Activated T-cell treated with anti-CD3 and anti-CD28 coated beads, Interleukin-2, amount 50 U/mL, for 24 hours (primary cell): ENCODE data around the gene IGLL5.
A peak's percentile ranks its signal among the peaks of the same experiment; 100 is the strongest.

Experiments
- DNase-seq: peaks from one replicate; pipeline ENCODE4 v3.0.0-alpha.2; 2020
- H3K27ac Mint-ChIP-seq: 2 replicates; pipeline ENCODE4 v1.8.0; 2020; ENCODE audit warnings: mild to moderate bottlenecking, mixed read lengths
- H3K27me3 Mint-ChIP-seq: 2 replicates; pipeline ENCODE4 v1.8.0; 2020; ENCODE audit warnings: mixed read lengths
- H3K36me3 Mint-ChIP-seq: 2 replicates; pipeline ENCODE4 v1.8.0; 2020; ENCODE audit warnings: low read depth, mixed read lengths
- H3K4me1 Mint-ChIP-seq: 2 replicates; pipeline ENCODE4 v1.8.0; 2020; ENCODE audit warnings: low read depth, mixed read lengths
- H3K4me3 Mint-ChIP-seq: 2 replicates; pipeline ENCODE4 v1.8.0; 2020; ENCODE audit warnings: mild to moderate bottlenecking, moderate library complexity, mixed read lengths
- H3K9me3 Mint-ChIP-seq: 2 replicates; pipeline ENCODE4 v1.8.0; 2020; ENCODE audit warnings: mixed read lengths

IGLL5 gene

DNA sequence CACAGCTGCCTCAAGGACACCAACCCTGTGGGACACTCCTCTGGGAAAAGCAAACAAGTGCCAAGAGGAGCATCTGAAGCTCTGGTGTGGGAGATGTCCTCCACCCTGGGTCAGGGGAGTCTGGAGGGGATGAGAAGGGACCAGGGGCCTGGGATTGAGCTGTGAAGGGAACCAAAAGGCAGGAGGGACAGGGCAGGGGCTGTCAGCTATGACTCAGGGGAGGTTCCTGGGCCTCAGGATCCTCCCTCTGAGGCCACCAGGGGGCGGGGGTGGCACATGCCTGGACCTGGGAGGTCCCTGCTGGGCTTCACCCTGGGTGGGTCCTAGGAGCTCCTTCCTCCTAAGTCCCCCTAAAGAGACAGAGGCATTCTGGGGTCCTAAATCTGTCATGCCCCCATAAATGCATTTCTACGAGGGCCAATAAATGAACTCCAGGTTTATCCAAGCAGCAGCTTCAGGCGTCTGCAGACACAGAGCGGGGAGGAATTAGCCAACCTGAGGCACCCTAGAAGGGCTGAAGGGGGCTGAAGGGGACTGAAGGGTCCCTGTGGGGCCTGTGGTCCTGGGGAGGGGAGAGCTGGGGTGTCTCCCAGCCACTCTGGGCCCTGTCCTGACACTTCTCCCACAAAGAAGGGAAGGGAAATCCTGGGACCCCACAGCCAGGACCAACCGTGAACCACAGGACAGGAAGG lies 31.9 kb upstream of the IGLL5 start:
- peak; percentile 50 for DNase-seq
- H3K36me3 Mint-ChIP-seq = no peaks in the 10 kb centered on the region
- no peaks in the 10 kb centered on the region for H3K27me3 Mint-ChIP-seq
- H3K27ac Mint-ChIP-seq = no peak overlapping the region
- no peaks in the 10 kb centered on the region for H3K9me3 Mint-ChIP-seq
- no peak overlapping the region for H3K4me3 Mint-ChIP-seq
- peaks cover 4% of the 10 kb centered on the region for H3K4me1 Mint-ChIP-seq

- Mint-ChIP-seq H3K27ac (no peak overlapping the region), H3K27me3 (no peaks in the 10 kb centered on the region), H3K4me3 (no peak overlapping the region), H3K4me1 (peaks cover 4% of the 10 kb centered on the region), H3K9me3 (no peaks in the 10 kb centered on the region), H3K36me3 (no peaks in the 10 kb centered on the region)
- DNase-seq = no peak
Measured at GRCh38 chr22:22856364-22856763, 31.3 kb upstream of the IGLL5 start.

DNA sequence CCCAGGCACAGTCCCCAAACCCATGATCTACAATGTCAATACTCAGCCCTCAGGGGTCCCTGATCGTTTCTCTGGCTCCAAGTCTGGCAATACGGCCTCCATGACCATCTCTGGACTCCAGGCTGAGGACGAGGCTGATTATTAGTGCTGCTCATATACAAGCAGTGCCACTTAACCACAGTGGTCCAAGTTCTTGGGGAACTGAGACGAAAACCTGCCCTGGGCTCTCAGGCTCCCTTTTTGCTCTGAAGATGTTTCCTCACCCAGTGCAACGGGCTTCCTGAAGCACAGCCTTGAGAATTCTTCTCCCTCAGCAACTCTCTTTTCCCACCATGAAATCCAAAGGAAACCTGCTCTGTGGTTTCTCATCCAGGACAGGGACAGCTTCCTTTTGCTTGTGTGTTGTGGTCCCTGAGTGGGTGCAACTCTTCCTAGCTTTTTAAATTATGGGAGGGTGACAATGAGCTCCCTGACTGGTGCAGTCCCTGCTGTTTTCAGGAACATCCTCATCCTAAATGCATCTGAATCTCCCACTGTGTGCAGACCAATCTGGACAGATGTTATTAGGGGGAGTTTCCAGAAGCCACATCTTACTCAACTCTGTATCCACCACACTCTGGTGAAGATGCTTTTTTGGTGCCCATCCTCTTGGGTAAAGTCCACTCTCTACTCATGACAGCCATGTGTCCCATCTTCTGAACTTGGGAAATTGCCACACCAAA lies 30.6 kb upstream of the IGLL5 start:
- DNase-seq = no peak
- Mint-ChIP-seq H3K9me3 (no peaks in the 10 kb centered on the region), H3K27me3 (no peaks in the 10 kb centered on the region), H3K27ac (no peak overlapping the region), H3K36me3 (no peaks in the 10 kb centered on the region), H3K4me1 (peaks cover 4% of the 10 kb centered on the region), H3K4me3 (no peak overlapping the region)

DNA sequence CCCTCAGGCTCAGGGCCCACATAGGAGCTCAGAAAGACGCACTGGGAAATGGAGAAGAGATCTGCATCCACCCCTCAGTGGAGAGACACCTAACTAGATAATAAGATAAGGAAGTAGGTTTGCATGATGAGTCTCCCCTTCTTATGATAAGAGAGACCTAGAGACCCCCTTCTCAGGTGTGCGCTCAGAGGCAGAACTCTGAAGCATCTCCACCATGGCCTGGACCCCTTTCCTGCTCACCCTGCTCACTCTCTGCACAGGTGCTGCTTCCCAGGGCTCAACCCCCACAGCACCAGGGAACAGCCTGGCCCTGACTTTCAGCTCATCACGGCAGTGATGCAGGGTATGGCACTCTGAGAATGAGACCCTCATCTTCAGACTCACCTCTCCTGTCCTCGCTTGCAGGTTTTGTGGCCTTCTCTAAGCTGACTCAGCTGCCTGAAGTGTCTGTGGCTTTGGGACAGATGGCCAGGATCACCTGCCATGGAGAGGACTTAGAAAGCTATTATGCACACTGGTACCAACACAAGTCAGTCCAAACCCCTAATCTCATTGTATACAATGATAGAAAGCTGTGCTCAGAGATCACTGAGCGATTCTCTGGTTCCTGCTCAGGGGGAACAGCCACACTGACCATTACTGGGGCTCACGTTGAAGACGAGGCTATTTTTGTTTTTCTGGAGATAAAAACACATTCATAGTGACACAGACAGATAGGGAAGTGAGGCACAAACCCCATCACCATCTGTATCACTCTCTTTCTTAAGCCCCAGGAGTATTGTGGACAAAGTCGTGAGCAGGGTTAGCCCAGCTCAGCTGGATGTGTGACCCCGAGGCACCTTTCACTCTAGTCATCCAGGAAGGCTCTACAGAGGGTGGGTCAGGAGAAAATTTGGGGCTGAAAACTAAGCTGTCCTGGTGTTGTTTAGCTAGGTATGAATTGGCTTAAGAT lies 29.7 kb upstream of the IGLL5 start:
- Mint-ChIP-seq H3K27me3 (no peaks in the 10 kb centered on the region), H3K4me3 (no peak overlapping the region), H3K9me3 (no peaks in the 10 kb centered on the region), H3K4me1 (peaks cover 4% of the 10 kb centered on the region), H3K27ac (no peak overlapping the region), H3K36me3 (no peaks in the 10 kb centered on the region)
- DNase-seq = no peak

- H3K9me3 Mint-ChIP-seq = no peaks in the 10 kb centered on the region
- DNase-seq = no peak
- no peak overlapping the region for H3K4me3 Mint-ChIP-seq
- H3K27me3 Mint-ChIP-seq = no peaks in the 10 kb centered on the region
- no peaks in the 10 kb centered on the region for H3K36me3 Mint-ChIP-seq
- H3K27ac Mint-ChIP-seq = no peak overlapping the region
- peaks cover 8% of the 10 kb centered on the region for H3K4me1 Mint-ChIP-seq
Measured at GRCh38 chr22:22858559-22858937, 29.1 kb upstream of the IGLL5 start.

GRCh38 chr22:22863001-22863400 lies 24.6 kb upstream of the IGLL5 start:
- Mint-ChIP-seq H3K9me3 (no peaks in the 10 kb centered on the region), H3K4me1 (peaks cover 36% of the 10 kb centered on the region), H3K27ac (no peak overlapping the region), H3K27me3 (no peaks in the 10 kb centered on the region), H3K4me3 (no peak overlapping the region), H3K36me3 (no peaks in the 10 kb centered on the region)
- no peak for DNase-seq

GRCh38 chr22:22865311-22866072 lies 22.1 kb upstream of the IGLL5 start:
- DNase-seq = no peak
- H3K4me3 Mint-ChIP-seq = no peak overlapping the region
- no peaks in the 10 kb centered on the region for H3K27me3 Mint-ChIP-seq
- peaks cover 36% of the 10 kb centered on the region for H3K4me1 Mint-ChIP-seq
- no peaks in the 10 kb centered on the region for H3K9me3 Mint-ChIP-seq
- peak overlapping the region; percentile 52 for H3K27ac Mint-ChIP-seq
- no peaks in the 10 kb centered on the region for H3K36me3 Mint-ChIP-seq

- Mint-ChIP-seq H3K27ac (no peak overlapping the region), H3K4me1 (peaks cover 36% of the 10 kb centered on the region), H3K36me3 (no peaks in the 10 kb centered on the region), H3K9me3 (no peaks in the 10 kb centered on the region), H3K4me3 (no peak overlapping the region), H3K27me3 (no peaks in the 10 kb centered on the region)
- no peak for DNase-seq
Measured at GRCh38 chr22:22866381-22867111, 21.1 kb upstream of the IGLL5 start.

DNA sequence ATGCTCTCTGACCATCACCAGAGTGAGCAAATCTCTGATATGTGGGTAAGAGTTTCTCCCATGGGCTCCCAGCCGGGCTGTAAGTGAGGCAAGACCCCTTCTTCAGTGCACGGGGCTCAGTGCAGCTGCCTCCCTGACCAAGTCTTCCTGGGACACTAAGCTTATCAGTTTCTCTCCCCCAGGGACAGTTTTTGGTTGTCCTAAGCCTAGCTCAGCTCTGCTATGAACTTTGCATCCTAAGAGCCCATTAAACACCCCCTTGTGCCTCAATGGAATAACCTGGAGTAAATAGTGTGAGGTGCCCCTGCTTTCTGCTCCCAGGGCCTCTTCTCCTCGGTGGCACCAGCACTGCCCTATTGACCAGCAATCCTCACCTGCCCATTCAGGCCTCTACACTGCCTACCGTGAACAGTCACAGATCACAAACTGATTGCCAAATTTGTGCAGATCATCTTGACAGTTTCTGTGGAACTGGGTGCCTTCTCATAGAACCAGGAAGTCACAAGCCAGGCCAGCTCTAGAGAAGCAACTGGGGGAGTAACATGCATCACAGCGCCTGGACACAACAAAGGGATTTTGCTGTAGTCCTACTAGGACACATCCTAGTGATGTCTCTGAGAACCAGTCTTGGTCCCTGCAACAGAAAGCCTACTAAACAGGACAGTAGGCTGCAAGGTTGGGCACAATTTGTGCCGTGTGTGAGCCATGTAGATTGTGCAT lies 19.5 kb upstream of the IGLL5 start:
- no peak for DNase-seq
- H3K9me3 Mint-ChIP-seq = no peaks in the 10 kb centered on the region
- no peak overlapping the region for H3K4me3 Mint-ChIP-seq
- H3K36me3 Mint-ChIP-seq = no peaks in the 10 kb centered on the region
- no peaks in the 10 kb centered on the region for H3K27me3 Mint-ChIP-seq
- no peak overlapping the region for H3K27ac Mint-ChIP-seq
- peaks cover 36% of the 10 kb centered on the region for H3K4me1 Mint-ChIP-seq

- peaks cover 11% of the 10 kb centered on the region for H3K4me1 Mint-ChIP-seq
- H3K36me3 Mint-ChIP-seq = no peaks in the 10 kb centered on the region
Measured at GRCh38 chr22:22870577-22871404, 16.8 kb upstream of the IGLL5 start.

GRCh38 chr22:22871536-22872278 lies 15.9 kb upstream of the IGLL5 start:
- H3K4me3 Mint-ChIP-seq = no peak overlapping the region
- H3K9me3 Mint-ChIP-seq = peaks cover 10% of the 10 kb centered on the region
- peaks cover 1% of the 10 kb centered on the region for H3K4me1 Mint-ChIP-seq
- no peak overlapping the region for H3K27ac Mint-ChIP-seq
- no peaks in the 10 kb centered on the region for H3K27me3 Mint-ChIP-seq
- no peaks in the 10 kb centered on the region for H3K36me3 Mint-ChIP-seq
- no peak for DNase-seq

More at GRCh38 chr22:22870577-22871404, 16.8 kb upstream of the IGLL5 start:
- peaks cover 10% of the 10 kb centered on the region for H3K9me3 Mint-ChIP-seq
- no peak for DNase-seq
- H3K27ac Mint-ChIP-seq = no peak overlapping the region
- no peak overlapping the region for H3K4me3 Mint-ChIP-seq
- no peaks in the 10 kb centered on the region for H3K27me3 Mint-ChIP-seq
